ENCODE measurements around the gene ATRNL1. TPM values are rescaled to one million over a fixed set of nuclear protein-coding genes. Genes with fewer than 3 reads are reported as not detected.

ATRNL1 gene
- total and polyA plus RNA-seq, 2 of the 8 experiments (the other 6 are each of a cell fraction or from before 2014, with no cell fraction given) = 5.1 to 17.6 TPM

GRCh38 chr10:115918812-115919211 is 825.6 kb downstream of the ATRNL1 start:
- Histone ChIP-seq H3K4me3 (ENCODE audit: extremely low read depth in 1 of 4, insufficient read depth in 2 of 4, low read depth in 3 of 4, low read length in 4 of 4) (no peak overlapping the region), H3K23ac (ENCODE audit: insufficient read length) (no peak overlapping the region), H2BK15ac (ENCODE audit: low read length) (no peak overlapping the region), H4K20me1 (replicated peaks in 1 of 2; ENCODE audit: control insufficient read depth in 1 of 2, insufficient read depth in 2 of 2, low read length in 2 of 2) (no peaks in the 10 kb centered on the region), H2BK120ac (replicated peaks; ENCODE audit: low read depth, low read length) (no peak overlapping the region), H4K8ac (ENCODE audit: extremely low read depth, insufficient read depth, low read length) (no peak overlapping the region), H4K91ac (replicated peaks; ENCODE audit: insufficient read length, low read length) (no peak overlapping the region), H3K14ac (ENCODE audit: insufficient read length) (no peak overlapping the region), H3K27me3 (replicated peaks in 1 of 4; ENCODE audit: control insufficient read depth in 3 of 4, extremely low read depth in 1 of 4, insufficient read depth in 3 of 4, low read length in 3 of 4) (no peaks in the 10 kb centered on the region), H2BK20ac (ENCODE audit: low read length) (no peak overlapping the region), H3K79me2 (ENCODE audit: control insufficient read depth in 1 of 2, insufficient read depth in 2 of 2, low read length in 2 of 2) (no peaks in the 10 kb centered on the region), H2AK5ac (ENCODE audit: low read depth, low read length) (no peak overlapping the region), H3K18ac (ENCODE audit: extremely low read depth, low read length) (no peak overlapping the region), H3K4me2 (ENCODE audit: insufficient read depth in 1 of 2, low read depth in 2 of 2, low read length in 2 of 2) (no peak overlapping the region), H3K9me3 (ENCODE audit: insufficient read depth in 2 of 2, low read depth in 1 of 2, low read length in 1 of 2) (no peaks in the 10 kb centered on the region; a peak in 1 of 4 replicates), H3K27ac (ENCODE audit: low read depth, low read length) (no peak overlapping the region), H3K4me1 (replicated peaks in 1 of 4; ENCODE audit: control insufficient read depth in 3 of 4, insufficient read depth in 4 of 4, low read length in 3 of 4) (no peaks in the 10 kb centered on the region), H4K5ac (ENCODE audit: insufficient read length, low read depth, low read length) (no peak overlapping the region), H3K23me2 (ENCODE audit: low read depth, low read length) (no peaks in the 10 kb centered on the region), H3K4ac (replicated peaks; ENCODE audit: insufficient read length, low read depth, low read length) (no peak overlapping the region), H3K56ac (replicated peaks; ENCODE audit: insufficient read length, low read depth, low read length) (no peak overlapping the region), H3K36me3 (ENCODE audit: control insufficient read depth in 2 of 4, insufficient read depth in 4 of 4, low read length in 3 of 4) (no peaks in the 10 kb centered on the region), H2BK12ac (ENCODE audit: low read depth, low read length) (no peak overlapping the region), H3K9ac (replicated peaks in 1 of 4; ENCODE audit: extremely low read depth in 1 of 4, low read depth in 3 of 4, low read length in 3 of 4) (no peak overlapping the region), H3K79me1 (ENCODE audit: low read depth, low read length) (no peaks in the 10 kb centered on the region), H2AFZ (ENCODE audit: low read length) (no peak overlapping the region), H2BK5ac (ENCODE audit: low read depth, low read length) (no peak overlapping the region)
- POLR2A ChIA-PET (ENCODE audit: partially characterized antibody) = no interaction called here
- 83% methylated on average over 2 of the region's 2 CpGs; no CpG with 5 or more reads in 1 of the 2 experiments for WGBS, 2 experiments (ENCODE audit: extremely low coverage in 1 of 2, insufficient coverage in 1 of 2, insufficient read length in 1 of 2, insufficient replicate concordance in 2 of 2, low coverage in 1 of 2, low lambda C conversion rate in 2 of 2, missing lambda C conversion rate in 1 of 2)
- CTCF ChIA-PET (ENCODE audit: partially characterized antibody) = no interaction called here
- DNase-seq (ENCODE audit: low read depth in 1 of 2, low spot score in 2 of 2) = no peak
- FAIRE-seq = no peak
- TF ChIP-seq RNF2 (IDR thresholded peaks at IDR 0.05; ENCODE audit: borderline replicate concordance, low read depth, low read length, missing control alignments, poor library complexity, severe bottlenecking) (no peak), MAFK (IDR thresholded peaks at IDR 0.05; ENCODE audit: low read depth, low read length) (peak; percentile 88), CEBPB (IDR thresholded peaks at IDR 0.05; ENCODE audit: low read depth, low read length) (no peak), TEAD4 (IDR thresholded peaks at IDR 0.05; ENCODE audit: low read depth, low read length) (no peak)

All from H1 (cell line).